Suprapubic skin (tissue), 3 donors: ENCODE results near the gene RALGPS2.

Source experiments
- EP300 ChIP-seq: sonication (generic); formaldehyde crosslinking; IDR thresholded peaks from one replicate; pipeline ENCODE4 v1.6.1; 2017; ENCODE audit warnings: antibody characterized with exemption
- TF ChIP-seq, protein P1 (sequence below), 2 donors: fragments of 200-600 bp in 1 of 2; fragments of 450-650 bp in 1 of 2; sonication (generic) in 1 of 2; IDR thresholded peaks; one replicate each; pipeline ENCODE4 v1.5.1; 2016 to 2019; ENCODE audit warnings: antibody characterized with exemption in 2 of 2, mild to moderate bottlenecking in 1 of 2, moderate library complexity in 1 of 2

DNA sequence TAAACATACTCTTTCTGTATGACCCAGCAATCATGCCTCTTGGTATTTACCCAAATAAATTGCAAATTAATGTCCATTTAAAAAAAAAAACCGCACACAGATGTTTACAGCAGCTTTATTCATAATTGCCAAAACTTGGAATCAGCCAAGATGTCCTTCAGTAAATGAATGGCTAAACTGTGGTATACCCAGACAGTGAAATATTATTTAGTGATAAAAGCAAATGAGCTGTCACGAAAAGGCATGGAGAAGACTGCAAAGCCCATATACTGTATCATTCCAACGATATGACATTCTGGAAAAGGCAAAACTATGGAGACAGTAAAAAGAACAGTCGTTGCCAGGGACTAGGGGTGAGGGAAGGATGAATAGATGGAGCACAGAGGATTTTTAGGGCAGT is 223.6 kb downstream of the RALGPS2 start:
- no peak for TF ChIP-seq EP300
- TF ChIP-seq, protein P1, sequence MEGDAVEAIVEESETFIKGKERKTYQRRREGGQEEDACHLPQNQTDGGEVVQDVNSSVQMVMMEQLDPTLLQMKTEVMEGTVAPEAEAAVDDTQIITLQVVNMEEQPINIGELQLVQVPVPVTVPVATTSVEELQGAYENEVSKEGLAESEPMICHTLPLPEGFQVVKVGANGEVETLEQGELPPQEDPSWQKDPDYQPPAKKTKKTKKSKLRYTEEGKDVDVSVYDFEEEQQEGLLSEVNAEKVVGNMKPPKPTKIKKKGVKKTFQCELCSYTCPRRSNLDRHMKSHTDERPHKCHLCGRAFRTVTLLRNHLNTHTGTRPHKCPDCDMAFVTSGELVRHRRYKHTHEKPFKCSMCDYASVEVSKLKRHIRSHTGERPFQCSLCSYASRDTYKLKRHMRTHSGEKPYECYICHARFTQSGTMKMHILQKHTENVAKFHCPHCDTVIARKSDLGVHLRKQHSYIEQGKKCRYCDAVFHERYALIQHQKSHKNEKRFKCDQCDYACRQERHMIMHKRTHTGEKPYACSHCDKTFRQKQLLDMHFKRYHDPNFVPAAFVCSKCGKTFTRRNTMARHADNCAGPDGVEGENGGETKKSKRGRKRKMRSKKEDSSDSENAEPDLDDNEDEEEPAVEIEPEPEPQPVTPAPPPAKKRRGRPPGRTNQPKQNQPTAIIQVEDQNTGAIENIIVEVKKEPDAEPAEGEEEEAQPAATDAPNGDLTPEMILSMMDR (IDR thresholded peaks at IDR 0.05): no peak
